HG02588 (cell line): ENCODE measurements around the gene UBA1.

Experiments used
- ATAC-seq: cut with Tn5 transposase; IDR thresholded peaks from one replicate; pipeline ENCODE4 v1.9.1; 2021; ENCODE audit warnings: mild to moderate bottlenecking, moderate library complexity; ENCODE audit not compliant: unreplicated experiment

Gene UBA1

GRCh38 chrX:47187106-47187677 is 6.4 kb upstream of the UBA1 start:
- no peak for ATAC-seq

GRCh38 chrX:47189906-47190305 is 3.7 kb upstream of the UBA1 start:
- ATAC-seq = no peak

- ATAC-seq = peak; percentile 68
Measured at GRCh38 chrX:47190445-47191269, 3.0 kb upstream of the UBA1 start.

GRCh38 chrX:47191331-47191730 is 2.3 kb upstream of the UBA1 start:
- ATAC-seq = no peak

- no peak for ATAC-seq
Measured at GRCh38 chrX:47191806-47192401, 1.7 kb upstream of the UBA1 start.

GRCh38 chrX:47194194-47194787 is 662 bp downstream of the UBA1 start:
- no peak for ATAC-seq

GRCh38 chrX:47196098-47196497 is 2.5 kb downstream of the UBA1 start:
- no peak for ATAC-seq

GRCh38 chrX:47197526-47197925 is 3.9 kb downstream of the UBA1 start:
- no peak for ATAC-seq

GRCh38 chrX:47198026-47198686 is 4.5 kb downstream of the UBA1 start:
- no peak for ATAC-seq

- no peak for ATAC-seq
Measured at GRCh38 chrX:47198687-47199080, 5.1 kb downstream of the UBA1 start.

- ATAC-seq = no peak
Measured at GRCh38 chrX:47199286-47199685, 5.7 kb downstream of the UBA1 start.

- ATAC-seq = no peak
Measured at GRCh38 chrX:47200385-47201150, 6.9 kb downstream of the UBA1 start.

GRCh38 chrX:47201345-47201944 is 7.8 kb downstream of the UBA1 start:
- ATAC-seq = no peak

GRCh38 chrX:47202316-47202715 is 8.7 kb downstream of the UBA1 start:
- no peak for ATAC-seq

GRCh38 chrX:47202877-47203276 is 9.2 kb downstream of the UBA1 start:
- no peak for ATAC-seq

GRCh38 chrX:47204970-47205369 is 11.3 kb downstream of the UBA1 start:
- ATAC-seq = no peak

GRCh38 chrX:47206316-47206715 is 12.7 kb downstream of the UBA1 start:
- ATAC-seq = no peak

GRCh38 chrX:47208108-47208507 is 14.5 kb downstream of the UBA1 start:
- no peak for ATAC-seq

GRCh38 chrX:47209508-47210238 is 16.0 kb downstream of the UBA1 start:
- no peak for ATAC-seq
